Calu3 (cell line): Measurements from ENCODE around the gene AEBP1. TPM values are rescaled to one million over a fixed set of nuclear protein-coding genes. Genes with fewer than 3 reads are reported as not detected.

ENCODE experiments used
- BruUV-seq: library from RNA; stranded (reverse); fragments of 400-500 nt; replicated peaks from 2 replicates; lab custom pipeline; 2021; lab: Mats Ljungman, UMichigan
- CTCF ChIA-PET: fragments of 300-600 bp; sonication (Branson Sonifier 250); formaldehyde crosslinking; loops from one replicate; lab custom pipeline; 2022; ENCODE audit warnings: antibody characterized with exemption; lab: Charles Lee
- DNase-seq: peaks from one replicate; pipeline ENCODE4 v3.0.0; 2022
- H3K27ac Mint-ChIP-seq: one replicate; pipeline ENCODE4 v1.8.0; 2022; ENCODE audit warnings: mixed read lengths; ENCODE audit not compliant: unreplicated experiment
- H3K27me3 Mint-ChIP-seq: one replicate; pipeline ENCODE4 v1.8.0; 2022; ENCODE audit warnings: mixed read lengths; ENCODE audit not compliant: unreplicated experiment
- H3K36me3 Mint-ChIP-seq: one replicate; pipeline ENCODE4 v1.8.0; 2022; ENCODE audit warnings: mild to moderate bottlenecking, moderate library complexity, mixed read lengths; ENCODE audit not compliant: insufficient read depth, unreplicated experiment
- H3K4me1 Mint-ChIP-seq: one replicate; pipeline ENCODE4 v1.8.0; 2022; ENCODE audit warnings: mild to moderate bottlenecking, low read depth, mixed read lengths; ENCODE audit not compliant: unreplicated experiment
- H3K4me3 Mint-ChIP-seq: one replicate; pipeline ENCODE4 v1.8.0; 2022; ENCODE audit warnings: mild to moderate bottlenecking, low read depth, moderate library complexity, mixed read lengths; ENCODE audit not compliant: unreplicated experiment
- H3K9me3 Mint-ChIP-seq: one replicate; pipeline ENCODE4 v1.8.0; 2022; ENCODE audit warnings: low read depth, mixed read lengths; ENCODE audit not compliant: unreplicated experiment
- intact Hi-C: fragments of 100-400 bp; cut with micrococcal nuclease; formaldehyde crosslinking; loops from one replicate; pipeline ENCODE4 v1.10.0; 2022; ENCODE audit not compliant: unreplicated experiment
- total RNA-seq: library from RNA; stranded (reverse); gene quantifications from 2 replicates; pipeline ENCODE4 v1.2.3, GENCODE V29; 2022
- TF ChIP-seq, protein P1 (sequence below): fragments of 200-600 bp; IDR thresholded peaks from one replicate; pipeline ENCODE4 v1.8.0; 2022; ENCODE audit warnings: antibody characterized with exemption; ENCODE audit not compliant: unreplicated experiment

Gene AEBP1
- total RNA-seq, 1 experiment from 2014 or later: not detected

DNA sequence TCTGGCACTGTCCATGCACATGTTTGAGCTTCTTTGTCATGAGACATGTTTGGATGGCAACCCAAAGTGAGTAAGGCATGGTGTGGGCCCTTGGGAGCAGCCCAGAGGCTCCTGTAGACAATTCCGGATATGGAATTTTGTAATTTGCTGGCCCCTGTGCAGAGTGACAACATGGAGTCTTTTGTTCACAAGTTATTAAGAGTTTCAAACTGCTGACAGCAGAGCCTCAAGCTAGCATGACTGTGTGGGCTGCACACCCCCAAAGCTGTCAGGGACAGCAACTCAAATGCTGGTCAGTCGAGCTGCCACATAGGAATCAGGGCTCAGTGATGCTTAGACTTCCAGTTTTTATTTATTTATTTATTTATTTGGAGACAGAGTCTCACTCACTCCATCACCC, 44.0 kb downstream of the AEBP1 start:
- H3K27ac Mint-ChIP-seq: no peak overlapping the region
- no peaks in the 10 kb centered on the region for H3K36me3 Mint-ChIP-seq
- H3K9me3 Mint-ChIP-seq: no peaks in the 10 kb centered on the region
- intact Hi-C loops: no loop called here
- H3K27me3 Mint-ChIP-seq: peaks cover 51% of the 10 kb centered on the region
- TF ChIP-seq, protein P1, sequence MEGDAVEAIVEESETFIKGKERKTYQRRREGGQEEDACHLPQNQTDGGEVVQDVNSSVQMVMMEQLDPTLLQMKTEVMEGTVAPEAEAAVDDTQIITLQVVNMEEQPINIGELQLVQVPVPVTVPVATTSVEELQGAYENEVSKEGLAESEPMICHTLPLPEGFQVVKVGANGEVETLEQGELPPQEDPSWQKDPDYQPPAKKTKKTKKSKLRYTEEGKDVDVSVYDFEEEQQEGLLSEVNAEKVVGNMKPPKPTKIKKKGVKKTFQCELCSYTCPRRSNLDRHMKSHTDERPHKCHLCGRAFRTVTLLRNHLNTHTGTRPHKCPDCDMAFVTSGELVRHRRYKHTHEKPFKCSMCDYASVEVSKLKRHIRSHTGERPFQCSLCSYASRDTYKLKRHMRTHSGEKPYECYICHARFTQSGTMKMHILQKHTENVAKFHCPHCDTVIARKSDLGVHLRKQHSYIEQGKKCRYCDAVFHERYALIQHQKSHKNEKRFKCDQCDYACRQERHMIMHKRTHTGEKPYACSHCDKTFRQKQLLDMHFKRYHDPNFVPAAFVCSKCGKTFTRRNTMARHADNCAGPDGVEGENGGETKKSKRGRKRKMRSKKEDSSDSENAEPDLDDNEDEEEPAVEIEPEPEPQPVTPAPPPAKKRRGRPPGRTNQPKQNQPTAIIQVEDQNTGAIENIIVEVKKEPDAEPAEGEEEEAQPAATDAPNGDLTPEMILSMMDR: no peak
- DNase-seq: no peak
- CTCF ChIA-PET: no interaction called here
- no peak overlapping the region for H3K4me3 Mint-ChIP-seq
- H3K4me1 Mint-ChIP-seq: no peaks in the 10 kb centered on the region
- no TSS peak for BruUV-seq

GRCh38 chr7:44148961-44149536, 44.9 kb downstream of the AEBP1 start:
- intact Hi-C loops: no loop called here
- no peak for DNase-seq
- no peaks in the 10 kb centered on the region for H3K4me1 Mint-ChIP-seq
- CTCF ChIA-PET: no interaction called here
- TF ChIP-seq, protein P1: no peak
- H3K4me3 Mint-ChIP-seq: no peak overlapping the region
- no peaks in the 10 kb centered on the region for H3K9me3 Mint-ChIP-seq
- no peak overlapping the region for H3K27ac Mint-ChIP-seq
- no TSS peak for BruUV-seq
- H3K36me3 Mint-ChIP-seq: no peaks in the 10 kb centered on the region
- peaks cover 49% of the 10 kb centered on the region for H3K27me3 Mint-ChIP-seq

GRCh38 chr7:44149571-44150465, 45.7 kb downstream of the AEBP1 start:
- no TSS peak for BruUV-seq
- CTCF ChIA-PET: no interaction called here
- no peak for DNase-seq
- Mint-ChIP-seq H3K9me3 (no peaks in the 10 kb centered on the region), H3K36me3 (no peaks in the 10 kb centered on the region), H3K27me3 (peaks cover 49% of the 10 kb centered on the region), H3K4me1 (no peaks in the 10 kb centered on the region), H3K4me3 (no peak overlapping the region), H3K27ac (no peak overlapping the region)
- TF ChIP-seq, protein P1: no peak
- intact Hi-C loops: no loop called here

GRCh38 chr7:44150466-44150832, 46.3 kb downstream of the AEBP1 start:
- Mint-ChIP-seq H3K9me3 (no peaks in the 10 kb centered on the region), H3K4me1 (no peaks in the 10 kb centered on the region), H3K4me3 (no peak overlapping the region), H3K27me3 (peaks cover 49% of the 10 kb centered on the region), H3K36me3 (no peaks in the 10 kb centered on the region), H3K27ac (no peak overlapping the region)
- CTCF ChIA-PET: interaction anchor here (1.5 kb wide), 1 partner anchor 51 kb away, joined by 4 read pairs; no protein-coding TSS in a partner anchor
- BruUV-seq: no TSS peak
- DNase-seq: no peak
- intact Hi-C loops: no loop called here
- TF ChIP-seq, protein P1: no peak
